HG02571 (cell line): Measurements from ENCODE around the gene DYNLL2.
"Not testable (repeated sequence)": the region's sequence is repeated elsewhere in the genome, so short reads cannot be mapped to it uniquely, and the experiment has no call there.

Source experiments
- ATAC-seq: cut with Tn5 transposase; IDR thresholded peaks from one replicate; pipeline ENCODE4 v1.9.1; 2021; ENCODE audit warnings: mild to moderate bottlenecking, moderate library complexity; ENCODE audit not compliant: unreplicated experiment

DYNLL2 gene

DNA sequence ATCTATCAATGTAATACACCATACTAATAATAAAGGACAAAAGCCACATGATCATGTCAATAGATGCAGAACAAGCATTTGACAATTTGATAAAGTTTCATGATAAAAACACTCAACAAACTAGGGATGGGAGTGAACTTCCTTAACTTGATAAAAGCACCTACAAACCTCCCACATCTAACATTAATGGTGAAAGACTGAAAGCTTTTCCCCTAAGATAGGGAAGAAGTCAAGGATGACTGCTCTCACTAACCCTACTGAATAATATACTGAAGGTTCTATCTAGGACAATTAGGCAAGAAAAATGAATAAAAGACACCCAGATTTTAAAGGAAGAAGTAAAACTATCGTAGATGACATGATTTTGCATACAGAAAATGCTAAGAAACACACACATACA, 10.4 kb upstream of the DYNLL2 start:
- no peak for ATAC-seq

DNA sequence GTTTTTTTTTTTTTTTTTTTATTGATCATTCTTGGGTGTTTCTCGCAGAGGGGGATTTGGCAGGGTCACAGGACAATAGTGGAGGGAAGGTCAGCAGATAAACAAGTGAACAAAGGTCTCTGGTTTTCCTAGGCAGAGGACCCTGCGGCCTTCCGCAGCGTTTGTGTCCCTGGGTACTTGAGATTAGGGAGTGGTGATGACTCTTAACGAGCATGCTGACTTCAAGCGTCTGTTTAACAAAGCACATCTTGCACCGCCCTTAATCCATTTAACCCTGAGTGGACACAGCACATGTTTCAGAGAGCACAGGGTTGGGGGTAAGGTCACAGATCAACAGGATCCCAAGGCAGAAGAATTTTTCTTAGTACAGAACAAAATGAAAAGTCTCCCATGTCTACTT, 10.0 kb upstream of the DYNLL2 start:
- not testable (repeated sequence) for ATAC-seq

DNA sequence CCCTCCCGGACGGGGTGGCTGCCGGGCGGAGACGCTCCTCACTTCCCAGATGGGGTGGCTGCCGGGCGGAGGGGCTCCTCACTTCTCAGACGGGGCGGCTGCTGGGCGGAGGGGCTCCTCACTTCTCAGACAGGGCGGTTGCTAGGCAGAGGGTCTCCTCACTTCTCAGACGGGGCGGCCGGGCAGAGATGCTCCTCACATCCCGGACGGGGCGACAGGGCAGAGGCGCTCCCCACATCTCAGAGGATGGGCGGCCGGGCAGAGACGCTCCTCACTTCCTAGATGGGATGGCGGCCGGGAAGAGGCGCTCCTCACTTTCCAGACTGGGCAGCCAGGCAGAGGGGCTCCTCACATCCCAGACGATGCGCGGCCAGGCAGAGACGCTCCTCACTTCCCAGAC, 8.8 kb upstream of the DYNLL2 start:
- not testable (repeated sequence) for ATAC-seq

DNA sequence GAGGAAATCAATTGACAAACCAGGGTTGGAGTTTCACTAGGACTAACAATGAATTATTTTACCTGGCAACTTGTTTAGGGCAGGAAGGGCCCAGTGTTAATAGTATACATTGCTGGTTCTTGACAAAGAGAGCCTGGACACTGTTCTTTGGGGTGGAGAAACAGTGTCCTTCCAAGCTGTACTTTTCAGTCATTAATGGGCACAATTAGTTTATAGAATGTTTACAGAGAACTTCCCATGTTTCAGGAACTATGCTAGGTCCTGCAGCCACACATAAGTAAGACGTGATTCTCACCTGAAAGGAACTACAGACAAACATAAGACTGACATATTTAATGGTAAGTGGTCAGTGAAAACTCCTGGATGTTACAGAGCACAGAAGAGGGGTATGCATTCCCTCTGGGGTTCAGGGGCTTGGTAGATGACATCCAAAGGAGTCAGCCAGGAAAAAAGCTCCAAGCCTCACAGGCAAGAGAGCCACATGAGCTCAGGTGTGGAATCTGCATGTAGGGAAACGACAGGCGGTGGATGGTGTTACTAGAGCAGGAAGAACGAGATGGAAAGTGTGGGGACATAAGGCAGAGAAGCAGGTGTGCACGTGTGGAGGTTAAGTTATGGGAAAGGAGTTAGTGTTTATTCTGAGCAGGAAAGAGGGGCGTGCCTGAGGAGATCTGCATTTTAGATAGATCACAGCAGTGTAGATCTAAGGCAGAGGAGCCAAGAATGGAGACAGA, 3.8 kb upstream of the DYNLL2 start:
- no peak for ATAC-seq

DNA sequence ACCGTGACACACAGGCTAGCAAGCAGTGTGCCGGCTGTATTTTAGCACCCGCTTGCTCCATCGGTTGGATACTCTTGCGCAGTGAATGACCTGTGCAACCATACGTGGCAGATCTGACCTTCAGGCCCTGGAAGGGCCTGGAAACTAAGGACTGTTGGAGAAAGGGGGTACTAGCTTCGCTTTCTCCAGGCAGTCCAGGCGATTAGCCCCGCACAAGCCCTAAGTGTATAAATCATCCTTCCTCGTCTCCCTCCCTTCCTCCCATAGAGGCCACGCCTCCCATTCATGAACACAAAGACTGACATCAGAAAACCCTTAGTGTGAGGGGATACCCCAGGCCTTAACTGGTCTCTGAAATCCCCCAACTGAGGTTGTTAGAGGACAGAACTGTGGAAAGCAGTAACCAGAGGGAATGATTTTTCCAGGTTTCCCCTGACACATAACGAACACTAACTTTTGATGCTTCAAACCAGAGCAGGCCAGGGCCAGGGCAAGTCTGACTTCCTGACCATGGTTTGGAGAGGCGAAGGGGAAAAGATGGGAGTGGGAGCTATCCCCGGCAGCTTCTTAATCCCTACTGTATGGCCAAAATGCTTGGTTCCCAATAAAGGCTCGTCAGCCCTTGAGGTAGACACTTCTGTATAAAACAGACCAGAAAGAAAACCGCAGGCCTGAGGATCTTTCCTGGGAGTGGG, 1.4 kb upstream of the DYNLL2 start:
- ATAC-seq = no peak

DNA sequence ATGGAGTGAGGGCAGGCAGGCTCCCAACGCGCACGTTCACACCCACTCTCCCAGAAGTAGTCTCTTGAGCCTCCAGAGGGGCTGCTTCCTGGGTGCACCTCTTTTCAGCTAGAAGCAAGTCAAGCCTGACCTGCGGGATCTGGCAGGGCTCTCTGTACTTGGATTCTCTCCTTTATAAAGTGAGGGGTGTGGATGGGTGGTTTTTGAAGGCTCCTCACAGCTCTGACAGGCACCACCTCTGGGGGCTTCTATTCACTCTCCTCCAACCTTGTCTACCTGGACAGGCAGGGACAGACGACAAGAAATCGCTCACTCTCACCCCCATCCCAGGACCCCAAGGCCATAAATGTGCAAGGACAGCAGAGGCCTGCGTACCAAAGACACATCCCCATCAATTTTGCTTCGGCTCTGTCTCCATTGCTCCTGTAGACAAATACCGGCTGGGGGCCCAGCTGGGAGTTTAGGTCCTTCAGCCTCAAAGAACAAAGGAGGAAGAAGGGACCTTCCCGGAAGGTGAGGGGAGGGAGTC, 814 bp upstream of the DYNLL2 start:
- ATAC-seq = no peak

DNA sequence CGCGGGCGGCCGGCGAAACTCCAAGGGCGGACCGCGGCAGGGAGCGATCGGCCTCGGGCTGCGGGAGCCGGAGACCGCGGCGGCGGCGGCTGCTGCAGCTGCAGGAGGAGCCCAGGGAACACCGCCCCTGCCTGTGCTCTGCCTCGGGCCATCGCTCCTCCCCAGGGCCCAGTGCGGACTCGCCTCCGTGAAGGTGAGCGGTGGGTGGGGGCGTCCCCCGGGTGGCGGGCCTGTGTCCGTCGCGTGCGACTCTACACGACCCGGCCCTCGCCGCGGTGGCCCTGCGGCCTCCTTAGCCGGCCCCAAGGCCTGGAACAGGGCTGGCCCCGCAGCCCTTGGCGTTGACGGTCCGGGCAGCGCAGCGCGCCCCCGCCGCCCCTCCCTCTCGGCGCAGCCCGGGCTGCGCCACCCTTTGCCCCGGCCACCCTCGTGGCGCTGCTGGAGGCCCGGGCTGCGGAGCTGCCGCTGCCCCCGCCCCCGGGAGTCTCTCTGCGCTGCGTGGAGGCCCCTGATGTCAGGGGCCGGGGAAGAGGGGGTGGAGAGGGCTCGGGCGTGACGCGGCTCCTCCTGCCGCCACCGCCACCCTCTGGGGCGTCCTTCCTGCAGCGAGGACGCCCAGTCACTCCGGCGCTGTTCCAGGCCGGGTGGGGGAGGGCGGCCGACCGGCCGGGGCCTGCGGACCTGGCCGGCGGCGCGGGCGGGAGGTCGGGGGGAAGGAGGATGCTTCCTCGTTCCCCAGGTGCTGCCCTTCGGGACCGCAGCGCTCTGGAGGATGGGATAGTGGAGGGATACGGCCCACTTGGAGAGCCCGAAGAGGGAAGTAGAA, 485 bp downstream of the DYNLL2 start:
- peak; percentile 49 for ATAC-seq

DNA sequence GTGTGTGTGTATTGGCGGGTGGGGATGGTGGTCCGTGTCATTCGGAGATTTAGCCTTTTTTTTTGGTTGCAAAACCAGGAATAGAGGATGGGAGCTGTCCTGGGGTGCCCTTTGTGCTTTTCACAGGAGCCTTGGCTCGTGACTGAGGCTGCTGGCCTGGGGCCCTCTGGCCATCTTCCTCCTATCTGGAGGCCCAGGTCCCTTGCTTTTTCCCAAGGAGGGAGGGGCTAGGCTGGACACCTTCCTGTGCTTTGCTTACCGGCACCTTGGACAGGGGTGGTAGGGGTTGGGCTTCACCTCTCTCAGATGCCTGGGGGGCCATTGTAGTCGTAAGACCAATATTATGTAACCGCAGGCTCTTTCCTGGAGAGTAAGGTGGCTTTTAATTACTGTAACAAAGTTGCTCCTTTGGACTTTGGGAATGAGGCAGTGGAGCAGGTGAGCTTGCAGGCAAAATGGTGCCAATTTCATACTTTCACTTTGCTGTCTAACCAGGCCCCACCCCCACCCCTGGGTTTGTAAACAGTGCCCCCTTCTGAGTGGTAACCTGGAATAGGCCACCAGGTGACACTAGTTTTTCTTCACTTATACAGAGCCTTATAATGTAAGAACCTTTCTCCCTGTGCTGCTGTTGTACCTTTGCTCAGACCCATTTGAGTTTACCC, 1.2 kb downstream of the DYNLL2 start:
- ATAC-seq = no peak

DNA sequence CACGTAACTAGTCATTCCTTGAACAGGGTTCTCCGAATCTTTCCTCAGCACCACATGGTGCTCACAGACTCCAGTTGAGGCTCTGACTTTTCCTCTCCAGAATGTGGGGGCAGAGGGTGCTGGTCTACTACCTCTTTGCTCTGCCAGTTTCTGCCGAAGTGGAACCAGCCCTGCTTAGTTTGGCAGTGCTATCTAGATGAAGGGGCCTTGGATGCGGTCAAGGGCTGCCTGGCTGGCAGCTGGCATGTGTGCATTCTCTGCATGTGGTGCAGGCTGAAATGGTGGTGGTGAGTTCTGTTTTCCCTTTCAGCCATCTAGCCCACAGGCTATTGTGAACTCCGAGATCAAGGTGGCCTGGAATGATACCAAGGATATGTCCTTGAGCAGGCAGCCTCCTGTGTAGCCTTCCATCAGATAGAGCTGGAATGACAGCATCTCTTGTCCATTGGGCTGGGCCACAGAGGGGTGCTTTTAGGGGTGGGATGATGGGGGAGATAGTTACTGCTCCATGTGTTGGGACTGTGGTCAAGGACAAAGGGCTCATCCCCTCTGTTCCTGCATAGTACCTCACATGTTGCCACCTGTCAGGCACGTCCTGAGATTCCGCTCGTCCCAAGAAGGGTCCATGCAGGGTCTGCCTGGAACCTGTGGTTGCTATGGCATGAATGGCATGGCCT, 2.0 kb downstream of the DYNLL2 start:
- ATAC-seq = no peak

DNA sequence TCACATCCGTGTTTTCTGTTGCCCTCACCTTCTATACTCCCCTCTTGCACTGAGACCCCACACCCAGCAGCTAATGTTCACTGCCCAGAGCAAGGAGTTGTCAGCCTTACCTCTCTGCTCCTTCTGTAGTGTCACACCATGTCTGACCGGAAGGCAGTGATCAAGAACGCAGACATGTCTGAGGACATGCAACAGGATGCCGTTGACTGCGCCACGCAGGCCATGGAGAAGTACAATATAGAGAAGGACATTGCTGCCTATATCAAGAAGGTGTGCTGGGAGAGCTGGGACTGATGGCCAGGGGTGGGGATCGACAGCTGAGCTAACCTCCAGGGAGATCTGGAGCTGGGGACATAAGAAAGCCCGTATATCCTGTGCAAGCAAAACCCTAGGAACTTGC, 3.7 kb downstream of the DYNLL2 start:
- ATAC-seq = no peak

DNA sequence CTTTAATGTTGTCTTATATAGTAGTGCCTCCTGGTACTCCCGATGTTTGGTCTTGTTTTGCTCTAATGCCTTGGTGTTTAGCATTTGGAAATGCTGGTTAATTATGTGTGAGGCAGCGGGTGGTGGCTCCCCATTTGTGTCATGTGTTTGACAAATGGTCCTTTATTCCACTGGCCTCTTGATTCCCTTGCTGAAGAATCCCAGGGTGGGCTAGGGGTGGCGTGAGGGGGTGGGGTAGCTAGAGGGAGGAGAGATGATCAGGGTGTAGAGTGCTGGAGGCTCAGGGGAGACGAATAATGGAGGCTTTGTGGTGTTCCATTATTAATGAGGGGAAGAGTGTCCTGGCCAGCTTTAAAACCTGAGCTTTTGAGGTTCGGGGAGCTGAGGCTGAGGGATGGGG, 5.4 kb downstream of the DYNLL2 start:
- no peak for ATAC-seq

DNA sequence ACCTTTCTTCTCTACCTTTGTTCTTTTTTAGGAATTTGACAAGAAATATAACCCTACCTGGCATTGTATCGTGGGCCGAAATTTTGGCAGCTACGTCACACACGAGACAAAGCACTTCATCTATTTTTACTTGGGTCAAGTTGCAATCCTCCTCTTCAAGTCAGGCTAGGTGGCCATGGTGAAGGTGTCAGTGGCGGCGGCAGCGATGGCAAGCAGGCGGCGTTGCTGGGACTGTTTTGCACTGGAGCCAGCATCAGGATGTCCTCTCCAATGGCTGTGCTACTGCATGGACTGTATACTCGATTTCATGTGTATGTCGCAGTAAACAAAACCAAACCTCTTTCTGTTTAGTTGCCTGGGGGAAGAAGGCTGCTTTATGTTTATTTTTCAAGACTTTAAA, 5.9 kb downstream of the DYNLL2 start:
- ATAC-seq = no peak

DNA sequence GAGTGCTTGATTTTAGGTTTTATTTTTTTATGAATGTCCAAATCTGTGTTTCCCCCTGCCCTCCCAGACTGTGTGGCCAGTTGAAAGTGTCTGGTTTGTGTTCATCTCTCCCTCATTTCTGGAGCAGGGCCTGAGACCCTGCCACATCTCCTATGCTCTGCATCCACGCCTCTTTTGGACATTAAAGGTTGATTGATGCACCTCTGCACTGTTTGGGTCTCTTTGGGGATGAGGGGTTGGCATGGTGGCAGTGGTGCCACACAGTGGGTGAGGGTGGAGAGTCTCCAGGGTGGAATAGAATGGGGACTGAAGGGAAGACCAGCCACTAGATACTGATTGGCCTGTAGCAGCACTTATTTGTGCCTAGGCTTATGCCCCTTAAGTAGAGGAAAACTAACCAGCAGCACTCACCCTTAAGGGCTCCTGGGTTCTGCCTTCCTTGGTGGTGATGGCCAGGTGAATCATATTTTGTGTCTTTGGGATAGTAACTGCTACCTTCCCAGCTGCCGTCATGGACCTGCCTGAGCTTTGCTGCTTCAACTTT, 7.9 kb downstream of the DYNLL2 start:
- no peak for ATAC-seq

DNA sequence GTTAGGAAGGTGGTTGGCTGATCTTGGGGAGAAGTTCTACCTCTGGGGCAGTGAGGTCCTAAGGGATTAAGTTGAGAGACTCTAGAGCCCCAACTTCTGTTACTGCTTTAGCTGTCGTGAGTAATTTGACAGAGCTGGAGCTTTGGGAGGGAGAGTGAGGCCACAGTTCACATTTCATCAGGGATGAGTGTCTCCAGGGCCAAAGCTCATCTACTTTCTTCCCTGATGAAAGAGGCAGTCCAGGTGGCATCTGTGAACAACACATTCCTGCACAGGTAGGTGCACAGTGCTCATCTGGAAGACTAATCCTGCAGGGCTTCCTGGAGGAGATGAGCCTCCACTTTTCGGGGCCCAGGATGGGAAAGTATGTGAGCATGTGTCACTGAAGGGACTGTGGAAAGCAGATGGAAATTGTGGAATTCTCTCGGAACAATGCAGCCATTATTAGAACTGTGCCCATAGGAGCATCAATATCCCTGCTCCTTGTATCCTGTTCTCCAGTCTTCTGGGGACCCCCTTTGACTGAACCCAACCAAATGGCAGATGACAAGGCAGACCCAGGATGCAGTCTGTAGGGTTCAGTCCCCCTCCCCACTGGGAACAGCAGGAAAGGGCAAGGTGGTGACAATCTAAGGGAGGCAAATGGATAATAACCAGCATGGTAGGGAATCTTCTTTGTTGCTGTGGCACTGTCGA, 9.0 kb downstream of the DYNLL2 start:
- no peak for ATAC-seq

DNA sequence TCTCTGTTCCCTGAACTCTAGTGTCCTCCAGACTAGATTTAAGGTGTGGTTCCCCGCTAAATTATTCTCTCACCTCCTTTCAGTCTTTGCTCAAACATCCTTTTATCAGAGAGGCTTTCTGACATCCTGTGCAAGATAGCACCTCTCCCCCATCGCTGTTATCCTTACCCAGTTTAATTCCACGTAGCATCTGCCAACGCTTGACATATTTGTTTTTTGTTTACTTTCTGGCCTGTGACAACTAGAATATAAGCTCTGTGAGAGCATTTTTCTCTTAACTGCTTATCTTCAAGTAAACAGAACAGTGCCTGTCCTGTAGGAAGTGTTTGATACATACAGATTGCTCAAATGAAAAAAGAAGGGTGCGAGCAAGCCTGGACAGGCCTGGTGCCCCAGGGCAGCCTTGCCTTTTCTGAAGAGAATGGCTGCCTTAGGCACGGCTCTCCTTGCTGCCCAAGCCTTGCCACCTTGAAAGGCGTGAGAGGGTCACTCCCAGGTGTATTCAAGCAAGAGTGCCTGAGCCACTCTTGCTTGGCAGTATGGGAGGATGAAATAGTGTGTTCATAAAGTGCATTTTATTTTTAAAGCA, 9.7 kb downstream of the DYNLL2 start:
- ATAC-seq = no peak

DNA sequence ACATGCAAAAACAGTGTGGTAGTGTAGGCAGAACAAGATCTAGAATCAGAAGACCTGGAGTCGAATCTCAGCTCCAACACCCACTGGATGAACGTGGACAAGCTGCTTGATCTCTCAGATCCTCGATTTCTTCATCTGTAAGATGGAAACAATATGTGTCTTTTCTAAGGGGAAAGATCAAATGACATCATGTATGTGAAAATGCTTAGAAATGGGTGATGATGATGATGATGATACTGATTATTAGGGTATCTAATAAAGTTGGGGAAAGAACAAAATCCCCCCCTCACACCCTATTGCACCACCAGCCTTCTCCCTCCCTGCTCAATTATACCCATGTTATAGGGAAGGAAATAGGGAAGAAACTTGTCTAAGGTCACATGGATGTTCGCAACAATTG, 10.9 kb downstream of the DYNLL2 start:
- no peak for ATAC-seq

DNA sequence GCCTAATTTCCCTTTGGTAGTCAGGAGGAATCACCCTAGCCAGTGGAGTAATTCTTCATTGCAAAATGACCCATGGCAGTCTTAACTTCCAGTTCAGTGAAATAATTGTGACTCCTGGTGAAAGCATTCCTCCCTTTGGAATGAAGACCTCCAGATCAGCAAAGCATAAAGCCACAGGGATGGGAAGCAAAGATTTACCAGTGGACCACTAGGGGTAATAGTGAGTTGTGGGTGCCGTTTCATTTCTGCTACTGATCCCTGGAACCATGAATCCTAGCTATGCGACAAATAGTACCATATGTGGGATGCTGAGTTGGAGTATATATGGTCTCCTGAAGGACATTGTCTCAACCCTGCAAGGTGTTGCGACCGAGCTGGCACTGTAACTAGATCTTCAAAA, 13.7 kb downstream of the DYNLL2 start:
- no peak for ATAC-seq

DNA sequence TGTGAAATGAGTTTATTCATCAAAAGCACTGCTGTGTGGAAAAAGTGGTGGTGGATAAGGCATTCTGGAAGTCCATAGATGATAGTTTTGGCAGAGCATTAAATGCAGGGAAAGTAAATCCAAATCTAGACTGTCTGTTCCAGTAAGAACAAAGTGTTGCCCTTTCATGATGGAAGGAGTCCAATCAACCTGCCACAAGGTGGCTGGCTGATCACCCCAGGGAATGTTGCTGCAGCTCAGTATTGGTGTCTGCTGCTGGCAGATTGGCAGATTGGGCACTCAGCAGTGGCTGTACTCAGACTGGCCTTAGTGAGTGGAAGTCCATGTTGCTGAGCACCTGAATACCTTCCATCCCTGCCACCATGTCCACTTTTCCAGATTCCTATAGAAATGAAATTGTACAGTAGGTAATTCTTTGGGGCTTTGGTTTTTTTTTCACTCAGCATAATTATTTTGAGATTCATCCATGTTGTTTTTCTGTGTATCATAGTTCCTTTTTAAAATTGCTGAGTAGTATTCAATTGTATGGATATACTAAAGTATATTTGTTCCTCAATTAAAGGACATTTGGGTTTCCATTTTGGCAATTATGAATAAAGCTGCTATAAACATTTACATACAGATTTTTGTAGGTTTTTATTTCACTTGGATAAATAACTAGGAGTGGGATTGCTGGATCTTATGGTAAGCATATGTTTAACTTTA, 14.3 kb downstream of the DYNLL2 start:
- ATAC-seq = no peak

DNA sequence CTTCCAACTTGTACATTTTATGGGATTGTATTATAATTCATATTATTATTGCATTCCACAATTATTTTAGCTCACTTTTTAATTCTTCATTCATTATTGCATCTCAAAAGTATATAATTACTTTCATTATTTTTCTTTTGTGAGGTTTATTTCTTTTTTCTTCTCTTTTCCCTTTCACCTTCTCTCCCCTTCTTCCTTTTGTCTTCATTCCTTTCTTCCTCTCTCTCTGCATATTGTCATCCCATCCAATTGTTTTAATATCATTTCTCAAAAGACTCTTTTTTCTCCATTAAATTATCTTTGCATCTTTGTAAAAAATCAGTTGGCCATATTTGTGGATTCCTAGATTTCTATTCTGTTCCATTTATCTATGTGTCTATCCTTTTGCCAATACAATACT, 17.3 kb downstream of the DYNLL2 start:
- ATAC-seq = no peak
